ENCODE data around the gene CACNA1D. TPM values are rescaled to one million over a fixed set of nuclear protein-coding genes. Genes with fewer than 3 reads are reported as not detected.

The CACNA1D gene
- total RNA-seq, 4 donors from 2014 or later = 74.6 to 194 (median 105) TPM

GRCh38 chr3:53670721-53671120, 176.3 kb downstream of the CACNA1D start:
- Histone ChIP-seq H3K36me3 (no peaks in the 10 kb centered on the region), H3K27ac (no peak overlapping the region), H3K9me3 (no peaks in the 10 kb centered on the region), H3K4me3 (no peak overlapping the region), H3K27me3 (no peaks in the 10 kb centered on the region), H3K4me1 (no peaks in the 10 kb centered on the region)
- TF ChIP-seq CTCF (IDR thresholded peaks at IDR 0.05) = no peak
- TF ChIP-seq POLR2A (IDR thresholded peaks at IDR 0.05) = no peak
- no peak for DNase-seq

- TF ChIP-seq POLR2A (IDR thresholded peaks at IDR 0.05) (no peak), CTCF (IDR thresholded peaks at IDR 0.05) (no peak)
- Histone ChIP-seq H3K36me3 (no peaks in the 10 kb centered on the region), H3K9me3 (no peaks in the 10 kb centered on the region), H3K4me3 (no peak overlapping the region), H3K4me1 (no peaks in the 10 kb centered on the region), H3K27me3 (no peaks in the 10 kb centered on the region), H3K27ac (no peak overlapping the region)
- DNase-seq = no peak
These were observed 177.0 kb downstream of the CACNA1D start for GRCh38 chr3:53671192-53671960.

- H3K36me3 ChIP-seq = no peaks in the 10 kb centered on the region
- TF ChIP-seq CTCF (IDR thresholded peaks at IDR 0.05) (no peak), POLR2A (IDR thresholded peaks at IDR 0.05) (no peak)
- H3K9me3 ChIP-seq = no peaks in the 10 kb centered on the region
- no peaks in the 10 kb centered on the region for H3K27me3 ChIP-seq
- H3K4me3 ChIP-seq = no peak overlapping the region
- DNase-seq = no peak
- H3K27ac ChIP-seq = no peak overlapping the region
- no peaks in the 10 kb centered on the region for H3K4me1 ChIP-seq
These were observed 177.5 kb downstream of the CACNA1D start for GRCh38 chr3:53671961-53672299.

GRCh38 chr3:53672981-53673380, 178.6 kb downstream of the CACNA1D start:
- Histone ChIP-seq H3K4me1 (no peaks in the 10 kb centered on the region), H3K4me3 (no peak overlapping the region), H3K9me3 (no peaks in the 10 kb centered on the region), H3K27ac (no peak overlapping the region), H3K27me3 (no peaks in the 10 kb centered on the region), H3K36me3 (no peaks in the 10 kb centered on the region)
- no peak for DNase-seq
- no peak for TF ChIP-seq POLR2A (IDR thresholded peaks at IDR 0.05)

- no peaks in the 10 kb centered on the region for H3K36me3 ChIP-seq
- H3K9me3 ChIP-seq = no peaks in the 10 kb centered on the region
- H3K27ac ChIP-seq = no peak overlapping the region
- no peak for DNase-seq
- H3K4me1 ChIP-seq = no peaks in the 10 kb centered on the region
- H3K4me3 ChIP-seq = no peak overlapping the region
- TF ChIP-seq POLR2A (IDR thresholded peaks at IDR 0.05) (no peak), CTCF (IDR thresholded peaks at IDR 0.05) (no peak)
- no peaks in the 10 kb centered on the region for H3K27me3 ChIP-seq
These were observed 179.4 kb downstream of the CACNA1D start for GRCh38 chr3:53673722-53674350.

GRCh38 chr3:53674582-53674981, 180.2 kb downstream of the CACNA1D start:
- Histone ChIP-seq H3K4me1 (no peaks in the 10 kb centered on the region), H3K27me3 (no peaks in the 10 kb centered on the region), H3K27ac (no peak overlapping the region), H3K9me3 (no peaks in the 10 kb centered on the region), H3K4me3 (no peak overlapping the region), H3K36me3 (no peaks in the 10 kb centered on the region)
- DNase-seq = no peak
- TF ChIP-seq POLR2A (IDR thresholded peaks at IDR 0.05) (no peak), CTCF (IDR thresholded peaks at IDR 0.05) (no peak)
